Stimulated activated effector memory CD8-positive, alpha-beta T cell treated with anti-CD3 and anti-CD28 coated beads, Interleukin-12 subunit alpha, Interleukin-12 subunit beta, amount 100 ng/mL, for 72 hours (primary cell): Measurements from ENCODE around the gene MAP7.

Experiments
- ATAC-seq: fragments of 150-1000 bp; cut with Tn5 transposase; 2 replicates; pipeline ENCODE4 v1.10.0; 2021
- DNase-seq, 2 donors: peaks; one replicate each; pipeline ENCODE4 v3.0.0; 2021 to 2022; ENCODE audit warnings: low spot score in 2 of 2
- H3K27ac Mint-ChIP-seq: one replicate; pipeline ENCODE4 v1.8.0; 2022; ENCODE audit warnings: mild to moderate bottlenecking, mixed read lengths
- H3K36me3 Mint-ChIP-seq: one replicate; pipeline ENCODE4 v1.8.0; 2022; ENCODE audit warnings: mild to moderate bottlenecking, mixed read lengths
- H3K4me1 Mint-ChIP-seq: one replicate; pipeline ENCODE4 v1.8.0; 2022; ENCODE audit warnings: mixed read lengths
- H3K4me3 Mint-ChIP-seq: one replicate; pipeline ENCODE4 v1.8.0; 2022; ENCODE audit warnings: mild to moderate bottlenecking, mixed read lengths
- H3K9me3 Mint-ChIP-seq: one replicate; pipeline ENCODE4 v1.8.0; 2022; ENCODE audit warnings: mixed read lengths

Gene MAP7

DNA sequence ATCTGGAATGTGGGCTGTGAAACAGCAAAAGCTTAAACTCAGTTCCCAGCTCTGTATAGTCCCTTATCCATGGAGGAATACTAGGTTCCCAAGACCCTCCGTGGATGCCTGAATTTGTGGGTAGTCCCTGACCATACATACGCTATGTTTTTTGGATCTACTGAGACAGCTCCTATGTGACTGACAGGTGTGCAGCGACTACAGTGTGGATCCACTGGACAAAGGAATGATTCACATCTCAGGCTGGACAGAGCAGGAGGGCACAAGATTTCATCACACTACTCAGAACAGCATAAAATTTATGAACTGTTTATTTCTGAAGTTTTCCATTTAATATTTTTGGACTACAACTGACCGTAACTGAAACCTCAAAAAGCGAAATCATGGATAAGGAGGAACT, 125.3 kb downstream of the MAP7 start:
- Mint-ChIP-seq H3K9me3 (no peaks in the 10 kb centered on the region), H3K4me3 (no peak overlapping the region), H3K36me3 (no peaks in the 10 kb centered on the region), H3K27ac (no peak overlapping the region), H3K4me1 (no peaks in the 10 kb centered on the region)
- ATAC-seq (no peak), DNase-seq (no peak)

DNA sequence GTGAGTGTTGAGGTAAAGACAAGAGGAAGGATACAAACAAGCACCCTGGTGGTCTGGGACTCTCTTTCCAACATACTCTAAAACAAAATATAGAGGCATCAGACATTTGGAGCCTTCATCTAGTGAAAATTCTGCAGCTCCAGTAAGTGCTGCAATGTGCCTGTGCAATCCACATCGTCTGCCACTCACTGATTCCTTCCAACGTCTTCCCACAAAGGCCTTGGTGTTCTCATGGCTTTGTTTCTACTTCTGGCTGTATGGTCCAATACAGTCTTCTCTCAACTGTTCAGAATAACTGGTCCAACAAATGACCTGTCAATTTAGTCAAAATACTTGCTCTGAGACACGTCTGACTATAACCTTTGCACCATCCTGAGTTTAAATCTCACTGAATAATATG, 125.8 kb downstream of the MAP7 start:
- no peak overlapping the region for H3K4me3 Mint-ChIP-seq
- H3K9me3 Mint-ChIP-seq, result no peaks in the 10 kb centered on the region
- ATAC-seq (no peak), DNase-seq (no peak)
- H3K27ac Mint-ChIP-seq, result no peak overlapping the region
- no peaks in the 10 kb centered on the region for H3K36me3 Mint-ChIP-seq
- H3K4me1 Mint-ChIP-seq, result no peaks in the 10 kb centered on the region

DNA sequence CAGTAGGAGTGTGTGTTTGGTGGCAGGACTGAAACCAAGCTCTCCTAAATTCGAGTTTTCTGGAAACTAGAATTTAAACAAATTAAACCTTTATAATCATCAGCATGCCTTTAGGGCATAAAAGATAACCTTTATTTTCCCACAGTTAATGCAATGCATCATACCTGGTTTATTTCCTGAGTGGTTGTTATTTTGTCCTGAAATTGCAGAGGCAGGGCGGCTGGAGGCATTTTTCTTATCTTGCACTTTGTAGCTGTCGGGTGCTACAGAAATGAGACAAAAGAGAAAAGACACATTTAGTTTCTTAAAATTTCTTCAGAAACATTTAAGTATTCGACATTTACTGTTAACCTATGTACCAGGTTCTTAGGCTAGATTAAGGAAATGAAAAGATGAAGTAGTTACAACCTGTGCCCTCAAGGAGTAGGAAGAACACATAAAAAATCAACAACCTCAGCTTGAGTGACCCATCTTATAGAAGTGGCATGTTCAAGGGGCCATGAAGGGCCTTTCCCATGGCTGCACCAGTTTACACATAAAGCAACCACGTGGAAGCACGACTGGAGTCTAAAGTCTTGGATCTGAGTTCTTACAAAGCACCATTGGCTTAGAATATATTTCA, 128.6 kb downstream of the MAP7 start:
- no peaks in the 10 kb centered on the region for H3K4me1 Mint-ChIP-seq
- H3K4me3 Mint-ChIP-seq, result no peak overlapping the region
- no peak for DNase-seq
- no peak overlapping the region for H3K27ac Mint-ChIP-seq
- H3K9me3 Mint-ChIP-seq, result no peaks in the 10 kb centered on the region
- no peak for ATAC-seq
- H3K36me3 Mint-ChIP-seq, result no peaks in the 10 kb centered on the region

DNA sequence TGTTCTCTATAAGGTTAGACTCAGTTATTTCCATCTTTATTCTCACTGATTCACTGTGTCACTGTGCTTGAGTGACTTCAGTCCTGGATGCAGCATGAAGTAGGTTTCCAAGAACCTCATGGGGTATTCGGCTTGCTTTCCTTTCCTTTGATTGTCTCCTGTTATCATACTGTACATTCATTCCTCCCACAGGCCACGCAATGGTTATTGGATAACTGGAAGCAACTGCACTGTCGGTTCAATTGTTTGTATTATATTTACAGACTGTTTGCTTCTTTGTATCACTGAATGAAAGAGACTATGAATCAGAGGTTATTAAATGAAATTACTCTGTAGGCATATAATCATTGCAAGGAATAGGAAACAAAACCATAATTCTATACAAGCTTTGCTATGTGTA, 129.4 kb downstream of the MAP7 start:
- Mint-ChIP-seq H3K36me3 (no peaks in the 10 kb centered on the region), H3K9me3 (no peaks in the 10 kb centered on the region), H3K27ac (no peak overlapping the region), H3K4me1 (no peaks in the 10 kb centered on the region), H3K4me3 (no peak overlapping the region)
- DNase-seq, result no peak
- ATAC-seq, result no peak

DNA sequence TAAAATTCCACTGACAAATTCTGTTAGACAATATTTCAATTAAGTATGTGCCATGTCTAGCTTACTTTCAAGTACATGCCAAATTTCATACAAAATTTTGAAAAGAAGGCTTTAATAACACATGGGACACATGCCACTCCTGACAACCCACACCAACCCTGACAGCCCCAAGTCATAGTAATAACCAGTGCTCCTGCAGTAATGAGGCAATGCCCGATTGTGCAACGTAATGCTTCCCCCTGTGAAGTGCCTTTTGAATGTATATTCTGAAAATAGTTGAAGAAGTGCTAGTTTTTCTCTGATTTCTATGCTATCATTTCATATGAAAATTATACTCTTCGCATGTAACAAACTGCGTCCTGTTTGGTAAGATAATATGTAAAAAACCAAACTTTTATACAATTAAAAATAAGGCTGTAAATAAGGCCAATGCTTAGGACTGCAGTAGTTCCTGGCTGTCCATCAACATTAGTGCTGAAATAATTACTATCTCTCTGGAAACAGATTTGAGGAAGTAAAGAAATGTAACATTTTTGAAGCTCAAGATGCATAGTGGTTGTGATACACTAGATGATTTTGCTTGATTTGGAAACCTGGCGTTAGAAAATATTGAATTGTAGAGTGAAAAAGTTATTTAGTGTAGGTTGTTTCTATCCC, 134.7 kb downstream of the MAP7 start:
- Mint-ChIP-seq H3K27ac (no peak overlapping the region), H3K4me1 (peaks cover 1% of the 10 kb centered on the region), H3K36me3 (no peaks in the 10 kb centered on the region), H3K4me3 (no peak overlapping the region), H3K9me3 (no peaks in the 10 kb centered on the region)
- ATAC-seq, result no peak
- DNase-seq, result no peak

DNA sequence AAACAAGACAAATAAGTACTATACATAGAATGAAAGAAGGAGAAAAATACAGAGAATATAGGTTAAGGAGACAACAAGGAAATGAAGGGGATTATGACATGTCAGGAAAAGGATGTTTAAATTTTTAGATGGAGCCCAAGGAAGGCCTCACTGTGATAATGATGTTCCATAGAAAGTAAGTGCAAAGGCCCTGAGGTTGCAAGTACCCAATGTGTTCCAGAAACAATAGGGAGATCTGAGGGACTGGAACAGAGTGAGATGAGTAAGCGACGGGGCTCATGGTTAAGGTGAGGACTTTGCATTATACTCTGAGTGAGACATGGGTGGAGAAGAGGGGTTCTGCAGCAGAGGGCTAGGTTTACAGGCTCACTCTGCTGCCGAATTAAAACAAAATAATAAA, 137.8 kb downstream of the MAP7 start:
- Mint-ChIP-seq H3K4me3 (no peak overlapping the region), H3K27ac (no peak overlapping the region), H3K4me1 (peaks cover 12% of the 10 kb centered on the region), H3K36me3 (no peaks in the 10 kb centered on the region), H3K9me3 (no peaks in the 10 kb centered on the region)
- ATAC-seq, result no peak
- no peak for DNase-seq

DNA sequence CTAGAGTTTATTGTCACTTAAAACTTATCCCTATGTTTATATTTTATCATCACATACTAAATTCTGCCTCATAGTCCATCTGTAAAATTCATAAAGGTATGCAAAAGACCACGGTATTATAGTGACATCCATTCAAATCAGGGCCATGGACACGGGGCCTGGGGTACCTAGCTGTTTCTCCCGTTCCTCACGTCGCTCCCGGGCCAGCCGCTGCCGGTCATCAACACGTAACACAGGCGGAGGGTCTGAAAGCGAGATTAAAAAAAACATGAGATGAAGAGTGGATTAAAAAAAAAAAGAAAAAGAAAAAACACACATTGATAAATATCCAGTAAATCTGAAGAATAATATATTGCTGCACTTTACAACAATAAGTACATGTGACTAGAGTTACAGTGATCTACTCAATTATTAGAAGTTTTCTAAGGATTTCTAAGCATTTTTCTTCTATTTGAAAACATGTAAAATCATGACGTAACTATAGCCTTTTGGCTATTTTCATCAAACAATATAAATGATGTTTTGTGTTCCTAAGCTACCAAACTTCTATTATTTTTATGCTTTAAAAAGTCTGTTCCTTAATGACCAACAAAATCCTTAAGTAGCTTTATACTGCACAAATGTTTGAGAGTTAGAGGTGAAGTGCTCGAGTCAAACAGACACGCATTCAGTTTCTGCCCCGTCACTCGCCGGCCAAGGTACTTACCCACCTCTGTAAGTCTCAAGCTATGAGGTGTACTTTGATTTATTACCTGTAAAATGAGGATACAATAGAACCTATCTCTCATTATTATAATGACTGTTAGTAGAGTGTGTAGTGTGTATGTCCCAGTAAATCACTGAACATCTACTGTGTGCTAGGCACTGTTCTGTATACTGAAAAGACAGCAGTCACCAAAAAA, 138.5 kb downstream of the MAP7 start:
- no peak for DNase-seq
- no peaks in the 10 kb centered on the region for H3K36me3 Mint-ChIP-seq
- H3K9me3 Mint-ChIP-seq, result no peaks in the 10 kb centered on the region
- no peak overlapping the region for H3K4me3 Mint-ChIP-seq
- no peak overlapping the region for H3K27ac Mint-ChIP-seq
- peaks cover 12% of the 10 kb centered on the region for H3K4me1 Mint-ChIP-seq
- ATAC-seq, result no peak

DNA sequence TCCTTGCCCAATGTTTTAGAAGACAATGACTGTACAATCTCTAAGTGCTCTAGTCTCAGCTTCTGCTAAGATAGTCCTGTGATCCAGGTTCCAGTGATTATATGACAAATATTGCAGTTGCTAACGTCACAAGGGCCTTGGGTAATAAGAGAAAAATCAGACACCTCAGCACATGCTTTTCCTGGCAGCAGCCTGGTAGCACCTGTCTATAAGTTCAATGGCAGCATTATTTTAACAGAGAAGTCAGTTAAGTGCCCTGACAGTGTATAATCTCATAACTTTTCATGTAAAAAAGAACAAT, 139.2 kb downstream of the MAP7 start:
- no peak overlapping the region for H3K4me3 Mint-ChIP-seq
- no peak for DNase-seq
- H3K9me3 Mint-ChIP-seq, result no peaks in the 10 kb centered on the region
- no peak for ATAC-seq
- no peaks in the 10 kb centered on the region for H3K36me3 Mint-ChIP-seq
- H3K27ac Mint-ChIP-seq, result no peak overlapping the region
- H3K4me1 Mint-ChIP-seq, result peaks cover 12% of the 10 kb centered on the region

DNA sequence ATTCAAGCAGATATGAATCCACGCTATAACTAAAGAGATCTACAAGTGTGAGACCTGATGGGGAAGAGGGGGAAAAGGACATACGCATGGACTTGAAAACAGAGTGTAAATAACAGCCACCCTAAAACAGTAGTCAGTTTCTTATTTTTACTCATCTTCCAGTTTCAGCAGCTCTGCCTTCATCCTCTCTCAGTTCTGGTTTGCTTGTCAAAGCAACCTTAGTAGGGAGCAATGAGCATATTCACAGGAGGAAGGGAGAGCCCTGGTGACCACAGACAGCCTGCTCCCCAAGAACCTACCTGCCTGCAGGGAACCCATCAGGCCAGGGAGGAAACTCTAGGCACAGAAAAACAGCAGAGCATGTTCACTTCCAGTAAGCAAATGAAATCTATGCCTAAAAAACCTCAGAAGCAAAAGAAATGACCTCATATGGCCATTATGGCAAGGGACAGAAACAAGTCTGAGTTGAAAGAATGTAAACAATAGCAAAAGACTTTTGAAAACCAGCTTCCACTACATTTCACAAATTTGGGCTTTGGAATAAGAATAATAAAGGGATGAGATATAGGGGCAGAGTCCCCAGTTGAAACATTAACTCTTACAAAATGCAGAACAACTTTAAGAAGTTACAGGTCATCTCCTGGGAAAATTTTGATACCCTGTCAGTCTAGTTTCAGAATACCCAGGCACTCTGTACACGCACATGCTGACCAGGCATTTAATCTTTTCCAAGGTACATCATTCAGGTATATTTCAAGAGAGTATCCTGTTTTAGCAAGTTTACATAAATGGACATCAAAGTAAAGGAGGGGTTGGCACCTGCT, 139.8 kb downstream of the MAP7 start:
- Mint-ChIP-seq H3K27ac (no peak overlapping the region), H3K4me3 (no peak overlapping the region), H3K36me3 (no peaks in the 10 kb centered on the region), H3K4me1 (peaks cover 12% of the 10 kb centered on the region), H3K9me3 (no peaks in the 10 kb centered on the region)
- DNase-seq, result no peak
- peak; percentile 74 for ATAC-seq

DNA sequence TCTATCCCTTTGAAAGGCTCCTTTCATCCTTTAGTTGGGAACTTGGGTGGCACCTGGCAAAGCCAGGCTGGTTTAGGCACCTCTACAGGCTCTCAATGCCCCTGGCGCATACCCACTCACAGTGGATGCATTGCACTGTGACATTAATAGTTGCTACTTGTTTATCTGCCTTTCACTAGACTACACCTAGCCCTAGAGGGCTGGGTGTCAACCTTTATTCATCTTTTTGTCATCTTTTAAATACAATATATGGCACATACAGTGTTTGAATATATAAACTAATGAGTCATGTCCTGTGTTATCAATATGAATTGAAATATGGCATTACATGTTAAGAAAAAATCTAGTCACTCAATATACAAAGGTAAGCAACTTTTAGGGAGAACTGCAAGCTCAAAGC, 140.6 kb downstream of the MAP7 start:
- no peak overlapping the region for H3K27ac Mint-ChIP-seq
- DNase-seq (no peak), ATAC-seq (no peak)
- no peaks in the 10 kb centered on the region for H3K9me3 Mint-ChIP-seq
- no peaks in the 10 kb centered on the region for H3K36me3 Mint-ChIP-seq
- peaks cover 12% of the 10 kb centered on the region for H3K4me1 Mint-ChIP-seq
- no peak overlapping the region for H3K4me3 Mint-ChIP-seq

DNA sequence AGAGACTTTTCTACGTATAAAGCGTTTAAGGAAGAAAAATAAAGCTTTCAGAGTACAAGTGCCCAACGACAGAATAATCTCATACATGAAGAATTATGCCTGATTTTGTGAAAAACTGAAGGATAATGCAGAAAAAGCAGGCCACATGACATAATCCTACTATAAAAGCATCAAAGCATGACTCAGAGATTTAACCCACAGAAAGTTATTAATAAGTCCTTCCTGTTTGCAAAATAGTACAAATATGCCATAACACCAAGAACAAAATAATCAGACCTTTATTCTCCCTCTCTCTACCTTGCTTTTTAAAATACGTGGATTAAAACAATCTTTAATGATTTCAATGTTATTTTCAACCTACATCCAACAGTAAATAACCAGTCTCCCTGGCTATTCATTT, 142.0 kb downstream of the MAP7 start:
- no peak overlapping the region for H3K4me3 Mint-ChIP-seq
- no peak overlapping the region for H3K27ac Mint-ChIP-seq
- DNase-seq, result no peak
- no peaks in the 10 kb centered on the region for H3K36me3 Mint-ChIP-seq
- no peaks in the 10 kb centered on the region for H3K9me3 Mint-ChIP-seq
- ATAC-seq, result no peak
- H3K4me1 Mint-ChIP-seq, result peaks cover 12% of the 10 kb centered on the region

DNA sequence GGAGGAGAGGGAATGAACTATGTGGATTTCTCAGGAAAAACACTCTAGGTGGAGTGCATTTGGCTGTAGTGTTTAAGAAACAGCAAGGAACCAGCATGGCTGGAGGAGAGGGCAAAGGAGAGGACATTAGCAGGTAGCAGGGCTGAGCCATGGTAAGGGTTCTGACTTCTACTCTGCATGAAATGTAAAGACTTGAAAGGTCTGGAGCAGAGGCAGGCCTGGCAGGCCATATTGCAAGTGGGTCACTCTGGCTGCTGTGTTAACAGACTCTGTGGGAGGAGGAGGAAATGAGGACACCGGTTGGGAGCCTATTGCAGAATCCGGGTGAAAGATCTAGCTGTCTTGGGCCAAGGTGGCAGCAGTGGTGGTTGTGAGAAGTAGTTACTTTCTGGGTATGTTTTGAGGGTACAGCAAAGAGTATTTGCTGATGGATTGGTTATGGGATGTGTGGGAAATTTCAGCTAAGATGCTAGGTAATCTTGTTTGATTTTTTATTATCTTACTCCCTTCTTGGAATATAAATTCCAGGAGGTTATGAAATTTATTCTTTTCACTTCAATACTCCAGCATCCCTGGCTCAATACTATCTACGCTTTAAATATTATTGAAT, 144.7 kb downstream of the MAP7 start:
- Mint-ChIP-seq H3K27ac (no peak overlapping the region), H3K9me3 (peaks cover 2% of the 10 kb centered on the region), H3K4me3 (no peak overlapping the region), H3K4me1 (peaks cover 11% of the 10 kb centered on the region), H3K36me3 (no peaks in the 10 kb centered on the region)
- DNase-seq (no peak), ATAC-seq (no peak)

DNA sequence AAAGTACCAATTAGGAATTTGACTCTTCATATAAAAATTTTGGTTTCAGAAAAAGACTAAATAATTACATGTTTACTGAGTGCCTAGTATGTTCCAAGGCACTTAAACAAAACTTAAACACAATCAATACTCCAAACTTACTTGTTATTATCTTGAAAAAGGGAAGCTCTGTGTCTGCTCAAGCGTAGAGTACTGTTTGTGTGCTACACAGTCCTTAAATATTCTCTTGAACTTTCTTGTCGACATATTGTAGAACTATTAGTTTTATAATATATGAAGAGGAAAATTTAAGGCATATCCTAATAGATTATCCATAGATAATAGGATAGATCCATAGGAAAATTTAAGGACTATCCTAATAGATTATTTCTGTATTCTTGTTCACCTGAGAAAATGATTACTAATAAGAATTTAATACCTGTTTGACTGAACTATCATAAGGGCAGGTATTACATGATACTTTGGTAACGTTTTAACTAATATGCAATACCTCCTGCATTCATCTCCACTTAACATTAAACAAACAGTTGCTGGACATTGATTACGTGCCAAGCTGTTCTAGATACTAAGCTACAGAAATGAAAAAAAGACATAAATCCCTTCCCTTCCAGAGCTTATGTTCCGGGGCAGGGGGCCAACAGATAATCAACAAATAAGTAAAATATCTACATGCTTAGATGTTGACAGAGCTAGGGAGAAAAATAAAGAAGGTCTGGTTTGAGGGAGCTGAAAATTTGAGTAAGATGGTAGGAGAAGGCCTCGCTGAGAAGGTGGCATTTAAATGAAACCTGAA, 145.4 kb downstream of the MAP7 start:
- Mint-ChIP-seq H3K36me3 (no peaks in the 10 kb centered on the region), H3K4me1 (peaks cover 4% of the 10 kb centered on the region), H3K4me3 (no peak overlapping the region), H3K27ac (no peak overlapping the region), H3K9me3 (peaks cover 2% of the 10 kb centered on the region)
- no peak for ATAC-seq
- DNase-seq, result no peak

DNA sequence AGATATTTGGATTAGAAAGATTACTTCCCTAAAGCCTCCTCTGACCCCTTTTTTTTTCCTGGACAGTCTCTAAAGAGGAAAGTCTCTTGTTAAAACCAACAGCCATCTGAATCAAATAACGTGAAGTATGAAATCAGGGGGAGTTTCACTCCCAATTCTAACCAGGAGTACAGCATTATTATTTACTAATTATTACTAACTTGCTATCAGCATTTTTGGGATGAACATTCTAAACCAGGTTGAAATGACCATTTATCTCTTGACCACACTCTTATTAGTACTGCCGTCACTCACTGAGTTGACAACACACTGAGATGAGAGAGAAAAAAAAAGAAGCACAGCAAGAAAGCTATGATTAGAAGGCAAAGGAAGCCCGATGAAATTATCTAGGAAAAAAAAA, 146.2 kb downstream of the MAP7 start:
- H3K9me3 Mint-ChIP-seq, result peaks cover 2% of the 10 kb centered on the region
- no peaks in the 10 kb centered on the region for H3K4me1 Mint-ChIP-seq
- no peak overlapping the region for H3K4me3 Mint-ChIP-seq
- no peak overlapping the region for H3K27ac Mint-ChIP-seq
- no peaks in the 10 kb centered on the region for H3K36me3 Mint-ChIP-seq
- ATAC-seq (no peak), DNase-seq (no peak)
